Measurements from ENCODE around the gene SGK2. TPM values are rescaled to one million over a fixed set of nuclear protein-coding genes. Genes with fewer than 3 reads are reported as not detected.

SGK2 gene
- total RNA-seq, 1 experiment from 2014 or later: 0.90 TPM

- ChIA-PET CTCF (interaction anchor here (0.5 kb wide), 1 partner anchor 125 kb away, joined by 5 read pairs; no protein-coding TSS in a partner anchor), POLR2A (no interaction called here)
- no peak for TF ChIP-seq REST (IDR thresholded peaks at IDR 0.05; ENCODE audit: insufficient read depth in 1 of 2, low read depth in 2 of 2, low read length in 1 of 2)
- TF ChIP-seq TCF7L2 (IDR thresholded peaks at IDR 0.05; ENCODE audit: low read depth, low read length): no peak
- TF ChIP-seq POLR2AphosphoS5 (IDR thresholded peaks at IDR 0.05; ENCODE audit: low read depth, low read length): no peak
- TF ChIP-seq CTCF (IDR thresholded peaks at IDR 0.05): no peak
- TF ChIP-seq SIN3A (IDR thresholded peaks at IDR 0.05; ENCODE audit: borderline replicate concordance, insufficient read depth, low read depth, low read length): no peak
- Histone ChIP-seq H3K9me3 (ENCODE audit: control insufficient read depth, insufficient read depth, low read depth, low read length) (no peaks in the 10 kb centered on the region), H3K4me1 (ENCODE audit: control insufficient read depth, insufficient read depth, low read length) (no peaks in the 10 kb centered on the region), H3K27ac (ENCODE audit: low read length) (no peak overlapping the region), H3K36me3 (ENCODE audit: control insufficient read depth, insufficient read depth, low read length) (no peaks in the 10 kb centered on the region; the same call in 1 of the 2 replicates), H3K4me3 (ENCODE audit: low read depth in 2 of 2, low read length in 2 of 2) (no peak overlapping the region), H3K27me3 (ENCODE audit: control insufficient read depth, insufficient read depth, low read length) (no peaks in the 10 kb centered on the region)
- no TSS peak for BruUV-seq (replicated peaks)
- in situ Hi-C loops (cut with HindIII; ENCODE audit: low pct_unique_long_range_greater_than_20kb, low sequenced_read_pairs): no loop called here
- ATAC-seq (no peak), DNase-seq (ENCODE audit: low read depth, low spot score) (no peak)
- intact Hi-C loops (cut with micrococcal nuclease; ENCODE audit: unreplicated experiment): no loop called here
These were observed 24.8 kb upstream of the SGK2 start for GRCh38 chr20:43534016-43534415.

- ATAC-seq: no peak
- intact Hi-C loops (cut with micrococcal nuclease; ENCODE audit: unreplicated experiment): no loop called here
- no peak for DNase-seq (ENCODE audit: low read depth, low spot score)
- POLR2A ChIA-PET: no interaction called here
- no peak for TF ChIP-seq TCF7L2 (IDR thresholded peaks at IDR 0.05; ENCODE audit: low read depth, low read length)
- no peak for TF ChIP-seq POLR2AphosphoS5 (IDR thresholded peaks at IDR 0.05; ENCODE audit: low read depth, low read length)
- no peak for TF ChIP-seq SIN3A (IDR thresholded peaks at IDR 0.05; ENCODE audit: borderline replicate concordance, insufficient read depth, low read depth, low read length)
- TF ChIP-seq REST (IDR thresholded peaks at IDR 0.05; ENCODE audit: insufficient read depth in 1 of 2, low read depth in 2 of 2, low read length in 1 of 2): no peak
- TF ChIP-seq CTCF (IDR thresholded peaks at IDR 0.05): no peak
- in situ Hi-C loops (cut with HindIII; ENCODE audit: low pct_unique_long_range_greater_than_20kb, low sequenced_read_pairs): no loop called here
- CTCF ChIA-PET: interaction anchor here (0.6 kb wide), 1 partner anchor 203 kb away, joined by 10 read pairs; no protein-coding TSS in a partner anchor
- no peak overlapping the region for H3K4me3 ChIP-seq (ENCODE audit: low read depth in 2 of 2, low read length in 2 of 2)
- no peaks in the 10 kb centered on the region for H3K9me3 ChIP-seq (ENCODE audit: control insufficient read depth, insufficient read depth, low read depth, low read length)
- H3K27me3 ChIP-seq (ENCODE audit: control insufficient read depth, insufficient read depth, low read length): no peaks in the 10 kb centered on the region
- BruUV-seq (replicated peaks): no TSS peak
- no peak overlapping the region for H3K27ac ChIP-seq (ENCODE audit: low read length)
- H3K36me3 ChIP-seq (ENCODE audit: control insufficient read depth, insufficient read depth, low read length): no peaks in the 10 kb centered on the region; the same call in 1 of the 2 replicates
- H3K4me1 ChIP-seq (ENCODE audit: control insufficient read depth, insufficient read depth, low read length): no peaks in the 10 kb centered on the region
These were observed 24.0 kb upstream of the SGK2 start for GRCh38 chr20:43534791-43535350.
